GM12873 (cell line): ENCODE data around the gene TMEM225B.

Source experiments
- CTCF ChIP-seq: IDR thresholded peaks from 2 replicates; pipeline ENCODE4 v1.5.1; 2012; ENCODE audit warnings: low read depth, mild to moderate bottlenecking, moderate library complexity, low read length, control low read depth; ENCODE audit not compliant: insufficient read depth; ENCODE audit errors: missing control alignments

TMEM225B gene

DNA sequence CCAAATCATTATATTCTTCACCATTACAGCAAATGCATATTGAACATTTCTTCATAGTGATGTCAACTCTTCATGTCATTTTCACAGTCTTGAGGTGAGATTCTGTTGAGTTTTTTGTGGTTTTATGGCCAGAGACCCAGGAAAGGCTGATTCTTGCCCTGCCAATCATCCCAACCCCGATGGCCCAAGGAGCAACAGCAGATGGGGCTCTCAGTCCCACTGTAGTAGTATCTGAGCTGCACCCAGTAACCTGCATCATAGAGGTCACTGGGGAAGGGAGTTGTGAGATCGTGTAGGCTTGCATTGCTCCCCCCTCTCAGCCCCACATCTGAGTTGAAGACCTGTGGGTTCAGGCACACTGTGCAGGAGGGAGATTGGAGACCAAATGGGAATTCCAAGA, 45.4 kb downstream of the TMEM225B start:
- TF ChIP-seq CTCF = no peak

DNA sequence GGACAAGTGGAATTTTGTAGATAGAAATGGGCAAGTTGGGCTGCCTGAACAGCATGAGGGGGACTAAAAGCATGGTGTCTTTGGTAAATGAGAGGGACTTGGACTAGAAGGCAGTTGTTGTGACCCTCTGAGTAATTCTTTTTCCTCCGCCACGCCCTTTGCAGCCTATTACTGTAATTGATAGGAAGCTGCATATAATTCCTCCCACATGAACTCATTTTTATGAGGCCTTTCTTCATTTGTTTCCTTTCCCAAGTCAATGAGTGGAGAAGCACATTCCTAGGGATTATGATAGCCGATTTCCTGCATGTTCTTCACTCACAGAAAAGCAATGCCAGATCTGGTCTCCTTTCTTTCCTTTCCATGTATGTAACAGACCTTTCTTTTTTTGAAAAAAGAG, 46.4 kb downstream of the TMEM225B start:
- no peak for TF ChIP-seq CTCF

- TF ChIP-seq CTCF = no peak
These were observed 47.5 kb downstream of the TMEM225B start for GRCh38 chr7:99645590-99645989.

DNA sequence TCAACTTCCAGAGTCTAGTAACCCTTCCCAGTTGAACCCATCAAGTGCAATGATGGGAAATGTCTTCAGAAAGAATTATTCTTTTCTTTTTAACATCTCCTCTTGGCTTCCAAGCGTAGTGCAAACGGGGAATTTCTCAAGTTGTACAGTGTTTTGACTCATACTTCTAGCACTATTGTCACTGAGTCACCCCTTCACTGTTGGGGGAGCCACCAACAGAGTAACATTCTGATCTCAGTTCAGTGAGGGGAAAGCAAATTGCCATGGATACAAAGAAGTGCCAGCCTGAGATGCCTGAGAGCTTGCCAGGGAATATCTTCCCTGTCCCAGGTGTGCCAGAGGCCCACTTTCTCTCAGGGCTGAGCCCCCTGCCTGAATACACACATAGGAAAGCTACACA, 50.8 kb downstream of the TMEM225B start:
- no peak for TF ChIP-seq CTCF

DNA sequence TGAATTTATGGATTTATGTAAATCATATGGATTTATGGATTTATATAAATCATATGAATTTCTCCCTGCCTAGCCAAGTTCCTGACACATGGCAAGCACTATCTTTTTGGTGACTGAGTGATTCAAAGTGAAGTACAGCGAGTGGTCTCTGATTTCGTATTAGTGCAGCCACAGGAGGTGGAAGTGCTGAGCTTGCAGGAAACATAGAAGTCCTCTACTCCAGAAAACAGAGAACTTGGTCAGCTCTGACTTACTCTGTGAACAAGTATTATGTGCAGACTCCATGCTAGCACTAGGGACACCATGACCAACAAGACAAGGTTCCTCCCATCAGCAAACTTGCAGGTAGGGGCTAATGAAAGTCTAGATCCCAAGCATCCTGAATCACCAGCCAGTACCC, 53.2 kb downstream of the TMEM225B start:
- TF ChIP-seq CTCF = no peak

GRCh38 chr7:99652671-99653070, 54.6 kb downstream of the TMEM225B start:
- TF ChIP-seq CTCF = no peak

GRCh38 chr7:99653754-99654153, 55.7 kb downstream of the TMEM225B start:
- TF ChIP-seq CTCF = no peak
